ENCODE measurements around the gene PRMT2.
A peak's percentile ranks its signal among the peaks of the same experiment; 100 is the strongest.
"Not testable (repeated sequence)": the region's sequence is repeated elsewhere in the genome, so short reads cannot be mapped to it uniquely, and the experiment has no call there.

The PRMT2 gene

DNA sequence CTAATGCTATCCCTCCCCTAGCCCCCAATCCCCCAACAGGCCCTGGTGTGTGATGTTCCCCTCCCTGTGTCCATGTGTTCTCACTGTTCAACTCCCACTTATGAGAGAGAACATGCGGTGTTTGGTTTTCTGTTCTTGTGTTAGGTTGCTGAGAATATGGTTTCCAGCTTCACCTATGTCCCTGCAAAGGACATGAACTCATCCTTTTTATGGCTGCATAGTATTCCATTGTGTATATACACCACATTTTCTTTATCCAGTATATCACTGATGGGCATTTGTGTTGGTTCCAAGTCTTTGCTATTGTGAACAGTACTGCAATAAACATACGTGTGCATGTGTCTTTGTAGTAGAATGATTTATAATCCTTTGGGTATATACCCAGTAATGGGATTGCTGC is 41.1 kb downstream of the PRMT2 start:
- not testable (repeated sequence) for DNase-seq

- DNase-seq: peak; percentile 28
Observed at GRCh38 chr21:46681593-46681992, 46.1 kb downstream of the PRMT2 start.

- DNase-seq: not testable (repeated sequence)
Observed at GRCh38 chr21:46698652-46699051, 63.2 kb downstream of the PRMT2 start.

DNA sequence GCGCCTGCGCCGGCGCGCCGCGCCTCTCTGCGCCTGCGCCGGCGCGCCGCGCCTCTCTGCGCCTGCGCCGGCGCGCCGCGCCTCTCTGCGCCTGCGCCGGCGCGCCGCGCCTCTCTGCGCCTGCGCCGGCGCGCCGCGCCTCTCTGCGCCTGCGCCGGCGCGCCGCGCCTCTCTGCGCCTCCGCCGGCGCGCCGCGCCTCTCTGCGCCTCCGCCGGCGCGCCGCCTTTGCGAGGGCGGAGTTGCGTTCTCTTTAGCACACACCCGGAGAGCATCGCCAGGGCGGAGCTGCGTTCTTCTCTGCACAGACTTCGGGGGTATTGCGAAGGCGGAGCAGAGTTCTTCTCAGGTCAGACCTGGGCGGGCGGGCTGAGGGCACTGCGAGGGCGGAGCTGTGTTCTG is 63.6 kb downstream of the PRMT2 start:
- not testable (repeated sequence) for DNase-seq

Measured in fibroblast of skin of right biceps (primary cell).